Endothelial cell of umbilical vein (primary cell): Measurements from ENCODE around the gene PLD6. TPM values are rescaled to one million over a fixed set of nuclear protein-coding genes. Genes with fewer than 3 reads are reported as not detected.

ENCODE experiments used
- BruUV-seq: library from RNA; stranded (reverse); fragments of 400-500 nt; replicated peaks from 2 replicates; lab custom pipeline; 2021; lab: Mats Ljungman, UMichigan
- CTCF ChIA-PET: fragments of 300-600, 350-600 bp; sonication (Branson Sonifier 250); formaldehyde crosslinking; loops from one replicate; lab custom pipeline; 2021; ENCODE audit warnings: antibody characterized with exemption, inconsistent platforms; lab: Charles Lee
- POLR2A ChIA-PET: fragments of 300-600, 350-600 bp; sonication (Branson Sonifier 250); formaldehyde crosslinking; loops from one replicate; lab custom pipeline; 2021; ENCODE audit warnings: antibody characterized with exemption, inconsistent platforms; lab: Charles Lee
- DNase-seq: peaks from one replicate; pipeline ENCODE4 v3.0.0-alpha.2; 2011; ENCODE audit warnings: low read depth, low spot score
- FAIRE-seq: peaks from 2 replicates; lab custom pipeline; 2011; peaks lifted over from hg19 to GRCh38; lab: Jason Lieb, UNC
- H2AFZ ChIP-seq: 2 replicates; pipeline ENCODE4 v1.6.0; 2012; ENCODE audit warnings: low read depth, low read length, control low read depth, inconsistent platforms
- H3K27ac ChIP-seq: 2 replicates; pipeline ENCODE4 v1.5.1; 2011; ENCODE audit warnings: low read depth, mild to moderate bottlenecking, control low read depth, low read length, moderate library complexity; ENCODE audit not compliant: insufficient read depth
- H3K27me3 ChIP-seq, 2 experiments: 2 replicates each; pipeline versions ENCODE4 v1.6.0 to v1.6.1; 2011; ENCODE audit warnings: low read length in 2 of 2, mixed read lengths in 1 of 2; ENCODE audit not compliant: control insufficient read depth in 2 of 2, insufficient read depth in 2 of 2
- H3K36me3 ChIP-seq, 2 experiments: 2 replicates in 1 of 2; 3 replicates in 1 of 2; pipeline ENCODE4 v1.5.1; 2011; ENCODE audit warnings: low read length in 2 of 2, mild to moderate bottlenecking in 1 of 2, moderate library complexity in 1 of 2; ENCODE audit not compliant: control insufficient read depth in 2 of 2, insufficient read depth in 2 of 2; ENCODE audit errors: extremely low read depth in 1 of 2
- H3K4me1 ChIP-seq: 3 replicates; pipeline ENCODE4 v1.5.1; 2011; ENCODE audit warnings: mild to moderate bottlenecking, low read length; ENCODE audit not compliant: control insufficient read depth, insufficient read depth; ENCODE audit errors: extremely low read depth
- H3K4me2 ChIP-seq: 2 replicates; pipeline ENCODE4 v1.6.1; 2011; ENCODE audit warnings: low read length, control low read depth, mixed read lengths; ENCODE audit not compliant: insufficient read depth
- H3K4me3 ChIP-seq, 3 experiments: fragments of 200-600 bp in 1 of 3; sonication (generic), shearing (Covaris generic) in 1 of 3; replicated peaks in 1 of 3; 2 replicates each; pipeline ENCODE4 v1.5.1; 2011 to 2016; ENCODE audit warnings: control low read depth in 3 of 3, low read length in 3 of 3, mild to moderate bottlenecking in 2 of 3, inconsistent platforms in 1 of 3, low read depth in 1 of 3, moderate library complexity in 1 of 3; ENCODE audit not compliant: insufficient read depth in 1 of 3
- H3K79me2 ChIP-seq: 2 replicates; pipeline ENCODE4 v1.6.0; 2012; ENCODE audit warnings: low read length, inconsistent platforms; ENCODE audit not compliant: control insufficient read depth, insufficient read depth
- H3K9ac ChIP-seq: replicated peaks from 2 replicates; pipeline ENCODE3; 2011; ENCODE audit warnings: low read length, control low read depth; ENCODE audit not compliant: insufficient read depth; ENCODE audit errors: extremely low read depth
- H3K9me1 ChIP-seq: replicated peaks from 3 replicates; pipeline ENCODE4 v1.6.0; 2011; ENCODE audit warnings: mild to moderate bottlenecking, low read length; ENCODE audit not compliant: control insufficient read depth, insufficient read depth; ENCODE audit errors: extremely low read depth
- H3K9me3 ChIP-seq: replicated peaks from 2 replicates; pipeline ENCODE4 v1.5.1; 2012; ENCODE audit warnings: low read length, inconsistent platforms; ENCODE audit not compliant: control insufficient read depth, insufficient read depth
- H4K20me1 ChIP-seq: replicated peaks from 2 replicates; pipeline ENCODE3; 2011; ENCODE audit warnings: mild to moderate bottlenecking, low read length; ENCODE audit not compliant: control insufficient read depth, insufficient read depth; ENCODE audit errors: extremely low read depth
- EZH2 ChIP-seq: IDR thresholded peaks from 2 replicates; pipeline ENCODE4 v1.6.1; 2012; ENCODE audit warnings: borderline replicate concordance, low read depth, mild to moderate bottlenecking, moderate library complexity, low read length, inconsistent platforms; ENCODE audit not compliant: severe bottlenecking
- FOS ChIP-seq: IDR thresholded peaks from 2 replicates; pipeline ENCODE4 v1.6.1; 2011; ENCODE audit warnings: mild to moderate bottlenecking, low read length, moderate library complexity, borderline replicate concordance; ENCODE audit not compliant: insufficient read depth
- GATA2 ChIP-seq: IDR thresholded peaks from 2 replicates; pipeline ENCODE4 v1.7.0; 2011; ENCODE audit warnings: low read depth, mild to moderate bottlenecking, moderate library complexity, mixed read lengths, low read length; ENCODE audit not compliant: insufficient read length, insufficient read depth
- JUN ChIP-seq: IDR thresholded peaks from 2 replicates; pipeline ENCODE4 v1.6.1; 2011; ENCODE audit warnings: borderline replicate concordance, low read depth; ENCODE audit not compliant: insufficient read length, insufficient read depth
- MYC ChIP-seq: IDR thresholded peaks from one replicate; pipeline ENCODE4 v1.6.1; 2011; ENCODE audit warnings: mild to moderate bottlenecking, low read depth, low read length
- POLR2A ChIP-seq: IDR thresholded peaks from 2 replicates; pipeline ENCODE4 v1.6.1; 2012; ENCODE audit warnings: low read depth, mild to moderate bottlenecking, control low read depth, low read length
- POLR2AphosphoS5 ChIP-seq: IDR thresholded peaks from 2 replicates; pipeline ENCODE4 v1.6.1; 2012; ENCODE audit warnings: low read depth, mild to moderate bottlenecking, control low read depth, low read length, moderate library complexity; ENCODE audit not compliant: insufficient read depth
- dilution Hi-C: fragments of 300-500 bp; cut with MboI; formaldehyde crosslinking; loops from one replicate; pipeline ENCODE4 v1.15.0; 2019; ENCODE audit warnings: low sequenced_read_pairs; ENCODE audit not compliant: extremely low pct_ligation_motif_present
- intact Hi-C: fragments of 100-400 bp; cut with micrococcal nuclease; formaldehyde crosslinking; loops from one replicate; pipeline ENCODE4 v1.10.0; 2022
- polyA plus RNA-seq, 4 experiments: library from polyadenylated mRNA; depleted of rRNA in 3 of 4; stranded (reverse) in 3 of 4; unstranded in 1 of 4; fragments of >200 nt; gene quantifications; 2 replicates each; pipeline versions ENCODE4 v1.2.1 to v1.2.3, GENCODE V29; 2011 to 2012; ENCODE audit warnings: missing spikeins in 1 of 4
- total RNA-seq: library from RNA; stranded (reverse); gene quantifications from 2 replicates; pipeline ENCODE4 v1.2.3, GENCODE V29; 2021
- TF ChIP-seq, protein P1 (sequence below), 2 donors: IDR thresholded peaks; 1 replicate in 1 of 2; 2 replicates in 1 of 2; pipeline ENCODE4 v1.5.1; 2011; ENCODE audit warnings: low read length in 2 of 2, mild to moderate bottlenecking in 2 of 2, moderate library complexity in 2 of 2, control low read depth in 1 of 2, inconsistent platforms in 1 of 2, low read depth in 1 of 2; ENCODE audit not compliant: insufficient read depth in 1 of 2; ENCODE audit errors: extremely low read depth in 1 of 2
- TF ChIP-seq, protein P2 (sequence below): IDR thresholded peaks from 2 replicates; pipeline ENCODE4 v1.6.1; 2011; ENCODE audit not compliant: insufficient read depth, insufficient read length

Gene PLD6
- total and polyA plus RNA-seq, 2 donors (not counting 3 experiments of a cell fraction or from before 2014, with no cell fraction given): 2.9 to 4.4 TPM

DNA sequence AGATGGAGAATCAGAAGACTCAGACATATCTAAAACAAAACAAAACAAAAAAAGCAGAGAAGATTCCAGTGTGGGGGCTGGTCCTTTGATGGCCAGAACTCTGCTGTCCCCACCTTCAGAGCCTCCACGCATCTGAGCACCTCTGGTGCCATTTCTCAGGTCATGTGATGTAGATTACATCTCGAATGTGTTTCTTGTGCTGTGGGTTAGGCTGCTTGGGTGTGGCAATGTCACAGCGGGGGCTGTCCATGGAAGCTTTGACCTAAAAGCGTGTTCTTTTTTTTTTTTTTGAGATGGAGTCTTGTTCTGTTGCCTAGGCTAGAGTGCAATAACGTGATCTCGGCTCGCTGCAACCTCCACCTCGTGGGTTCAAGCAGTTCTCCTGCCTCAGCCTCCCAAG is 51.2 kb downstream of the PLD6 start:
- Histone ChIP-seq H3K36me3 (peaks cover 32 to 56% of the 10 kb centered on the region in 2 experiments), H3K4me2 (no peak overlapping the region), H3K27me3 (no peaks in the 10 kb centered on the region), H2AFZ (no peak overlapping the region), H3K9me3 (no peaks in the 10 kb centered on the region), H3K4me3 (no peak overlapping the region), H3K9ac (no peak overlapping the region), H3K4me1 (peaks cover 24% of the 10 kb centered on the region), H3K27ac (no peak overlapping the region), H3K9me1 (no peaks in the 10 kb centered on the region), H4K20me1 (no peaks in the 10 kb centered on the region), H3K79me2 (peaks cover 3% of the 10 kb centered on the region)
- ChIA-PET POLR2A (interaction anchor here (0.6 kb wide), 1 partner anchor 38 kb away, joined by 3 read pairs; no protein-coding TSS in a partner anchor), CTCF (interaction anchor here (2.3 kb wide), 1 partner anchor 13 kb away, joined by 11 read pairs; no protein-coding TSS in a partner anchor)
- no TSS peak for BruUV-seq
- DNase-seq (no peak), FAIRE-seq (no peak)
- intact Hi-C loops: no loop called here
- dilution Hi-C loops: no loop called here
- TF ChIP-seq FOS: no peak
- no peak for TF ChIP-seq GATA2
- no peak for TF ChIP-seq EZH2
- TF ChIP-seq JUN: no peak
- TF ChIP-seq, protein P1, sequence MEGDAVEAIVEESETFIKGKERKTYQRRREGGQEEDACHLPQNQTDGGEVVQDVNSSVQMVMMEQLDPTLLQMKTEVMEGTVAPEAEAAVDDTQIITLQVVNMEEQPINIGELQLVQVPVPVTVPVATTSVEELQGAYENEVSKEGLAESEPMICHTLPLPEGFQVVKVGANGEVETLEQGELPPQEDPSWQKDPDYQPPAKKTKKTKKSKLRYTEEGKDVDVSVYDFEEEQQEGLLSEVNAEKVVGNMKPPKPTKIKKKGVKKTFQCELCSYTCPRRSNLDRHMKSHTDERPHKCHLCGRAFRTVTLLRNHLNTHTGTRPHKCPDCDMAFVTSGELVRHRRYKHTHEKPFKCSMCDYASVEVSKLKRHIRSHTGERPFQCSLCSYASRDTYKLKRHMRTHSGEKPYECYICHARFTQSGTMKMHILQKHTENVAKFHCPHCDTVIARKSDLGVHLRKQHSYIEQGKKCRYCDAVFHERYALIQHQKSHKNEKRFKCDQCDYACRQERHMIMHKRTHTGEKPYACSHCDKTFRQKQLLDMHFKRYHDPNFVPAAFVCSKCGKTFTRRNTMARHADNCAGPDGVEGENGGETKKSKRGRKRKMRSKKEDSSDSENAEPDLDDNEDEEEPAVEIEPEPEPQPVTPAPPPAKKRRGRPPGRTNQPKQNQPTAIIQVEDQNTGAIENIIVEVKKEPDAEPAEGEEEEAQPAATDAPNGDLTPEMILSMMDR (IDR thresholded peaks at IDR 0.05; ENCODE audit: extremely low read depth in 1 of 2, insufficient read depth in 1 of 2, low read depth in 1 of 2, low read length in 2 of 2): no peak
- TF ChIP-seq POLR2AphosphoS5: no peak
- TF ChIP-seq, protein P2, sequence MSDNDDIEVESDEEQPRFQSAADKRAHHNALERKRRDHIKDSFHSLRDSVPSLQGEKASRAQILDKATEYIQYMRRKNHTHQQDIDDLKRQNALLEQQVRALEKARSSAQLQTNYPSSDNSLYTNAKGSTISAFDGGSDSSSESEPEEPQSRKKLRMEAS: no peak
- no peak for TF ChIP-seq MYC
- no peak for TF ChIP-seq POLR2A
